K562 (cell line): ENCODE data around the gene HMX1. TPM values are rescaled to one million over a fixed set of nuclear protein-coding genes. Genes with fewer than 3 reads are reported as not detected.

Experiments
- ATAC-seq: fragments of 200-7000 bp; cut with Tn5 transposase; 3 replicates; pipeline ENCODE4 v1.9.1; 2020; ENCODE audit warnings: moderate library complexity
- BruUV-seq: library from RNA; stranded (reverse); fragments of 400-500 nt; replicated peaks from 2 replicates; lab custom pipeline; 2021; lab: Mats Ljungman, UMichigan
- CTCF ChIA-PET: fragments of 300-600 bp; formaldehyde crosslinking; extraction: SDS; loops from one replicate; lab custom pipeline; 2021; ENCODE audit warnings: low intra/inter-chr PET ratio; lab: Yijun Ruan, JAX
- POLR2A ChIA-PET: fragments of 300-600, 350-650 bp; sonication (Branson Sonifier 250); formaldehyde crosslinking; extraction: SDS; loops from one replicate; lab custom pipeline; 2021; ENCODE audit warnings: antibody characterized with exemption, inconsistent platforms; lab: Yijun Ruan, JAX
- DNase-seq, 4 experiments: peaks; one replicate each; pipeline versions ENCODE4 v3.0.0 to v3.0.0-alpha.2; 2011 to 2018; ENCODE audit warnings: low spot score in 3 of 4, mixed read lengths in 3 of 4; ENCODE audit errors: extremely low read depth in 1 of 4
- FAIRE-seq: peaks from 2 replicates; lab custom pipeline; 2011; peaks lifted over from hg19 to GRCh38; lab: Jason Lieb, UNC
- H2AFZ ChIP-seq: 2 replicates; pipeline ENCODE4 v1.6.0; 2011; ENCODE audit warnings: low read depth, low read length, control low read depth, inconsistent platforms
- H3K27ac ChIP-seq: fragments of 200-600 bp; 3 replicates; pipeline ENCODE4 v1.8.0; 2011; ENCODE audit warnings: low read depth, mild to moderate bottlenecking, control low read depth, inconsistent platforms, low read length, moderate library complexity, mixed read lengths; ENCODE audit errors: extremely low read depth
- H3K27me3 ChIP-seq, 2 experiments: fragments of 300-600 bp in 1 of 2; 2 replicates in 1 of 2; 3 replicates in 1 of 2; pipeline versions ENCODE4 v1.6.0 to v1.8.0; 2011; ENCODE audit warnings: inconsistent platforms in 2 of 2, low read length in 2 of 2, mild to moderate bottlenecking in 1 of 2, mixed read lengths in 1 of 2, moderate library complexity in 1 of 2; ENCODE audit not compliant: control insufficient read depth in 2 of 2, insufficient read depth in 2 of 2
- H3K36me3 ChIP-seq: fragments of 300-600 bp; 3 replicates; pipeline ENCODE4 v1.8.0; 2011; ENCODE audit warnings: mild to moderate bottlenecking, low read length, inconsistent platforms; ENCODE audit not compliant: control insufficient read depth, insufficient read depth
- H3K4me1 ChIP-seq, 2 experiments: fragments of 200-600 bp in 1 of 2; replicated peaks in 1 of 2; 2 replicates in 1 of 2; 3 replicates in 1 of 2; pipeline versions ENCODE4 v1.5.1 to v1.8.0; 2011; ENCODE audit warnings: inconsistent platforms in 2 of 2, low read length in 2 of 2, mild to moderate bottlenecking in 1 of 2, mixed read lengths in 1 of 2, moderate library complexity in 1 of 2; ENCODE audit not compliant: control insufficient read depth in 2 of 2, insufficient read depth in 2 of 2
- H3K4me2 ChIP-seq: 2 replicates; pipeline ENCODE4 v1.6.1; 2011; ENCODE audit warnings: low read length, control low read depth, inconsistent platforms, mixed read lengths; ENCODE audit not compliant: insufficient read depth
- H3K4me3 ChIP-seq: fragments of 200-600 bp; sonication (generic), shearing (Covaris generic); 2 replicates; pipeline ENCODE4 v1.5.1; 2016; ENCODE audit warnings: control low read depth, inconsistent platforms
- H3K79me2 ChIP-seq: fragments of 200-600 bp; 3 replicates; pipeline ENCODE4 v1.8.0; 2011; ENCODE audit warnings: low read length, inconsistent platforms; ENCODE audit not compliant: control insufficient read depth, insufficient read depth
- H3K9ac ChIP-seq, 2 experiments: 2 replicates each; pipeline versions ENCODE4 v1.6.0 to v1.6.1; 2011; ENCODE audit warnings: low read depth in 2 of 2, low read length in 2 of 2, control low read depth in 1 of 2, inconsistent platforms in 1 of 2, mild to moderate bottlenecking in 1 of 2, mixed read lengths in 1 of 2; ENCODE audit not compliant: insufficient read depth in 1 of 2
- H3K9me1 ChIP-seq: one replicate; pipeline ENCODE4 v1.6.0; 2011; ENCODE audit warnings: inconsistent platforms, mild to moderate bottlenecking, low read length, moderate library complexity; ENCODE audit not compliant: control insufficient read depth, insufficient read depth
- H3K9me3 ChIP-seq: replicated peaks from 2 replicates; pipeline ENCODE4 v1.5.1; 2011; ENCODE audit warnings: low read depth, low read length, inconsistent platforms; ENCODE audit not compliant: control insufficient read depth, insufficient read depth
- H4K20me1 ChIP-seq: replicated peaks from 2 replicates; pipeline ENCODE4 v1.6.1; 2011; ENCODE audit warnings: low read length, inconsistent platforms, mixed read lengths; ENCODE audit not compliant: control insufficient read depth, insufficient read depth
- EWSR1 ChIP-seq: fragments of 450-650 bp; IDR thresholded peaks from 2 replicates; pipeline ENCODE4 v1.6.1; 2018; ENCODE audit warnings: borderline replicate concordance, mild to moderate bottlenecking, low read depth, moderate library complexity; ENCODE audit not compliant: partially characterized antibody
- HNRNPH1 ChIP-seq: fragments of 200-400 bp; formaldehyde crosslinking; optimal IDR thresholded peaks from 2 replicates; pipeline ENCODE3; 2017; ENCODE audit warnings: low read depth, mild to moderate bottlenecking, low read length, moderate library complexity
- IRF9 ChIP-seq: fragments of 450-650 bp; IDR thresholded peaks from 2 replicates; pipeline ENCODE4 v1.6.1; 2016; ENCODE audit warnings: missing biosample characterization, missing genetic modification characterization
- RBM14 ChIP-seq: fragments of 200-400 bp; formaldehyde crosslinking; IDR thresholded peaks from 2 replicates; pipeline ENCODE4 v1.6.1; 2018; ENCODE audit warnings: low read depth, mild to moderate bottlenecking, low read length, moderate library complexity, borderline replicate concordance; ENCODE audit not compliant: insufficient read depth
- RERE ChIP-seq: sonication (generic); formaldehyde crosslinking; IDR thresholded peaks from 2 replicates; pipeline ENCODE4 v1.8.0; 2023; ENCODE audit warnings: missing genetic modification reagents, mild to moderate bottlenecking, borderline replicate concordance
- SMAD3 ChIP-seq: fragments of 450-650 bp; formaldehyde crosslinking; conservative IDR thresholded peaks from 2 replicates; pipeline ENCODE4 v1.4.0; 2020; ENCODE audit warnings: mild to moderate bottlenecking
- THAP12 ChIP-seq: fragments of 250-450 bp; sonication (Bioruptor Pico); IDR thresholded peaks from 2 replicates; pipeline ENCODE4 v1.9.0; 2021; ENCODE audit warnings: mild to moderate bottlenecking, inconsistent platforms
- ZNF324 ChIP-seq: fragments of 250-450 bp; sonication (Bioruptor Pico); IDR thresholded peaks from 2 replicates; pipeline ENCODE4 v1.4.0; 2020; ENCODE audit warnings: mild to moderate bottlenecking
- ZNF717 ChIP-seq: fragments of 250-450 bp; sonication (Bioruptor Pico); IDR thresholded peaks from 2 replicates; pipeline ENCODE4 v1.5.0; 2021
- WGBS: fragments of 100-300 bp; shearing (Covaris generic); methylation state at CpG from one replicate; pipeline ENCODE4 v1.1.6; 2016; ENCODE audit warnings: low coverage, mixed read lengths; ENCODE audit not compliant: insufficient coverage; ENCODE audit errors: missing lambda C conversion rate; 5-methylcytosine and 5-hydroxymethylcytosine counted together
- in situ Hi-C: fragments of 300-500 bp; cut with MboI; formaldehyde crosslinking; loops from 4 replicates; pipeline ENCODE4 v1.15.0; 2018; ENCODE audit warnings: inconsistent platforms, mixed read lengths
- intact Hi-C: fragments of 100-400 bp; cut with micrococcal nuclease; formaldehyde crosslinking; loops from 2 replicates; pipeline ENCODE4 v1.14.2; 2022
- polyA plus RNA-seq, 8 experiments: library from polyadenylated mRNA; depleted of rRNA in 4 of 8; stranded (reverse) in 5 of 8; unstranded in 3 of 8; fragments of >200 nt; fragmentation: Nextera tagmentation in 2 of 8; fragmentation: Illumina TruSeq in 1 of 8; extraction: Ambion mirVana in 2 of 8; extraction: Trizol in 1 of 8; gene quantifications; 2 replicates each; pipeline versions ENCODE4 v1.2.1 to v1.2.3, GENCODE V29; 2011 to 2014; ENCODE audit warnings: inconsistent platforms in 1 of 8, missing spikeins in 1 of 8
- total RNA-seq, 7 experiments: library from RNA; depleted of rRNA in 6 of 7; stranded (reverse); fragments of >200 nt in 6 of 7; fragmentation: Illumina TruSeq in 2 of 7; extraction: Trizol in 2 of 7; gene quantifications; 2 replicates each; pipeline versions ENCODE4 v1.2.1 to v1.2.3, GENCODE V29; 2011 to 2021; ENCODE audit warnings: low replicate concordance in 1 of 7

Gene HMX1
- total and polyA plus RNA-seq, 9 of the 15 experiments (the other 6 are each of a cell fraction or from before 2014, with no cell fraction given), result not detected

- Histone ChIP-seq H3K27me3 (peaks cover 8 to 50% of the 10 kb centered on the region in 2 experiments; a peak in 4 of 5 replicates), H2AFZ (no peak overlapping the region), H3K27ac (no peak overlapping the region), H3K4me1 (peaks cover 0 to 13% of the 10 kb centered on the region in 2 experiments; a peak in 1 of 5 replicates), H4K20me1 (no peaks in the 10 kb centered on the region), H3K4me3 (no peak overlapping the region), H3K9me1 (no peaks in the 10 kb centered on the region), H3K9me3 (no peaks in the 10 kb centered on the region), H3K9ac (no peak overlapping the region), H3K36me3 (no peaks in the 10 kb centered on the region), H3K4me2 (no peak overlapping the region), H3K79me2 (no peaks in the 10 kb centered on the region)
- FAIRE-seq, result no peak
- ATAC-seq, result no peak
- ChIA-PET CTCF (no interaction called here), POLR2A (interaction anchor here (0.6 kb wide), 1 partner anchor 9 kb away, joined by 3 read pairs; no protein-coding TSS in a partner anchor)
- no peak for DNase-seq
- no TSS peak for BruUV-seq
- in situ Hi-C loops (no loop called here), intact Hi-C loops (no loop called here)
- WGBS, result 3% methylated on average over 34 of the region's 51 CpGs
- TF ChIP-seq IRF9 (no peak), EWSR1 (no peak), SMAD3 (no peak), RERE (CRISPR knock-in tag) (no peak), ZNF324 (CRISPR knock-in tag) (no peak), THAP12 (CRISPR knock-in tag) (no peak), HNRNPH1 (no peak), ZNF717 (no peak), RBM14 (no peak)
Measured at GRCh38 chr4:8856835-8857621, 14.6 kb downstream of the HMX1 start.
